ENCODE measurements around the gene RABGEF1. TPM values are rescaled to one million over a fixed set of nuclear protein-coding genes. Genes with fewer than 3 reads are reported as not detected.
"Not testable (repeated sequence)": the region's sequence is repeated elsewhere in the genome, so short reads cannot be mapped to it uniquely, and the experiment has no call there.

The RABGEF1 gene
- polyA plus RNA-seq, 10 donors: 17.9 to 23.4 (median 20.5) TPM

GRCh38 chr7:66846096-66846445 is 105.5 kb downstream of the RABGEF1 start:
- peak in 1 of 3 donors; percentile 14 for DNase-seq

- DNase-seq: not testable (repeated sequence)
These were observed 107.0 kb downstream of the RABGEF1 start for GRCh38 chr7:66847523-66847855.

GRCh38 chr7:66847879-66848790 is 107.6 kb downstream of the RABGEF1 start:
- DNase-seq: peak in 1 of 3 donors; percentile 7

DNA sequence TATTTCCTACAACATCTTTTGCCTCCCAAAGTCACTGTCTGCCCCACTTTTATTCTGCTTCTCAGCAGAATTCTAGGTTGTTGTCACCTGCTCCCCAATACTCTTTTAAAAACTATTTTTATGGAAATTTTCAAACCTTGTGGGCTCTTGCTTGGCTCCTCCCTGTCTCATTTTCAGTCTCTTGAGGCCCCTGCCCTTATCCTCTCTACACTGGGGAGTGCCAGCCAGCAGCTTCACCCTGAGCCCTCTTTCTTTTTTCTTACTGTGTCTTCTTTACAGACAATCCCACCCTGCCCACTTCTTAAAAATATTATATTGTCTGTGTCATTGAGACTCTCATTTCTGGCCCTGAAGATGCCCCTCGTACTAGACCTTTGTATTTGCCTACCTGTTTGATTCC is 118.8 kb downstream of the RABGEF1 start:
- no peak for DNase-seq

- no peak for DNase-seq
These were observed 119.5 kb downstream of the RABGEF1 start for GRCh38 chr7:66859794-66860645.

DNA sequence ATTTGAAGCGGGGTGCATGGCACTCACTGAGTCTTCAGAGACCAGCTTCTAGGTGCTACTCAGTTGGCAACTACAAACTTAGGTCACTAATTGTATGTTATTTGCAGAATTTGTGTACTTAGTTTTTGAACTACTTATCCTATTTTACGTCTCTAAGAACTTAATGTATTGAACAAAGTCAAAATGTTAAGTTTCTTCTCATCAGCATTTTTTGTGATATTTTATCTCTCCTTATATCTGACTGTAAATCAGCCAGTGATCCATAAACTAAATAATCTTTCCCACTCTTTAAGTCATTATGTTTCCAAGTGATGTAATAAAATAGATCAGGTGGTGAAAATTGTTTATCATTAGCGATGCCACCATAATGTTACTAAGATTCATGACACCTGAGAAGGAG is 120.2 kb downstream of the RABGEF1 start:
- DNase-seq: no peak

Other genes with a start within 250 kb of the RABGEF1 start
- 10 to 100 TPM; 14.1 to 20.9 (median 18.1) TPM for gene KCTD7, start 111.9 kb upstream of the RABGEF1 start, polyA plus RNA-seq (ENCODE audit: insufficient read length in 10 of 10)
- gene TMEM248, start 180.5 kb downstream of the RABGEF1 start, polyA plus RNA-seq (ENCODE audit: insufficient read length in 10 of 10): 10 to 100 TPM; 49.9 to 64.3 (median 56.9) TPM

Measured in muscle of back (tissue), 11 donors.